ENCODE results near the gene UPK1A.

UPK1A gene

DNA sequence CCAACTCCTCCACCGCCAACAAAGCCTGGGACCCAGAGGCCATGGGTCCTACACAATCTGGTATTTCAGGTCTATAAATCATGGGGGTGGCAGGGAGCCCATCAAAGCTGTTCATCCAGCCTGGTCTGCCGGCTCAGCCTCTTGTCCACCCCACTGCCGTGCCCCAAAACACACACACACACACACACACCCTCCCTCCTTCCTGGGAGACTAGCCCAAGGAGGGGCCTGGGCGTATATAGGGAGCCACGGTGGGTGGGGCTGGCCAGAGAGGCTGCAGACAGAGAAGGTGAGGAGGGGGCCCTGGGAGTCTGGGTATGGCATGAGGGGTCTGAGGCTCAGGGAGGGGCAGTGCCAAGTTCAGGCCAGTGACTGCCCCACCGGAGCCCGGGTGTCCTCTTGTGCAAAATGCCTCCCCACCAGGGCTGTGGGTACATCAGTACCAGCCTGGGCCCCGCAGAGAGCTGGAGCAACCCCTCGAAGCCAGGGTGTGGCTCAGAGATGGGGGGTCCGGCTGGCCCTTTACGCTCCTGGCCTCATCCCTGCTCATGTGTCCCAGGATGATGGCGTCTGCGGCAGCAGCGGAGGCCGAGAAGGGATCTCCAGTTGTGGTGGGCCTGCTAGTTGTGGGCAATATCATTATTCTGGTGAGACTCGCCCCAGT is at the start of gene UPK1A:
TSS of gene UPK1A (plus strand) at position 267 of the 663 bp plus-strand sequence. CDS start at position 563, 296 bp downstream.
- no peak for DNase-seq (ENCODE audit: low read depth)

DNA sequence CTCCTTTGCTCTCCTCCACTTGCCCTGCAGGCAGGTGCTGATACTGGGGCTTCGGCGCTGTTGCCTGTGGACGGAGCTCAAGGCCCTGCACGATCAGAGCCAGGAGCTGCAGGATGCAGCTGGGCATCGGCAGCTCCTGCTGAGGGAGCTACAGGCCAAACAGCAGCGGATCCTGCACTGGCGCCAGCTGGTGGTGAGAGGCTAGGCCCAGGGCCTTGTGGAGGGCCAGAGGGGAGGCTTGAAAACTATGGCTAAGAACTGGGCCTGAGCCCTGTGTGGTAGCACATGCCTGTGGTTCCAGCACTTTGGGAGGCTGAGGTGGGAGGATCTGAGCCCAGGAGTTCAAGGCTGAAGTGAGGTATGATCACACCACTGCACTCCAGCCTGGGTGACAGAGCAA is 47.5 kb upstream of the UPK1A start:
- TF ChIP-seq, protein P1, sequence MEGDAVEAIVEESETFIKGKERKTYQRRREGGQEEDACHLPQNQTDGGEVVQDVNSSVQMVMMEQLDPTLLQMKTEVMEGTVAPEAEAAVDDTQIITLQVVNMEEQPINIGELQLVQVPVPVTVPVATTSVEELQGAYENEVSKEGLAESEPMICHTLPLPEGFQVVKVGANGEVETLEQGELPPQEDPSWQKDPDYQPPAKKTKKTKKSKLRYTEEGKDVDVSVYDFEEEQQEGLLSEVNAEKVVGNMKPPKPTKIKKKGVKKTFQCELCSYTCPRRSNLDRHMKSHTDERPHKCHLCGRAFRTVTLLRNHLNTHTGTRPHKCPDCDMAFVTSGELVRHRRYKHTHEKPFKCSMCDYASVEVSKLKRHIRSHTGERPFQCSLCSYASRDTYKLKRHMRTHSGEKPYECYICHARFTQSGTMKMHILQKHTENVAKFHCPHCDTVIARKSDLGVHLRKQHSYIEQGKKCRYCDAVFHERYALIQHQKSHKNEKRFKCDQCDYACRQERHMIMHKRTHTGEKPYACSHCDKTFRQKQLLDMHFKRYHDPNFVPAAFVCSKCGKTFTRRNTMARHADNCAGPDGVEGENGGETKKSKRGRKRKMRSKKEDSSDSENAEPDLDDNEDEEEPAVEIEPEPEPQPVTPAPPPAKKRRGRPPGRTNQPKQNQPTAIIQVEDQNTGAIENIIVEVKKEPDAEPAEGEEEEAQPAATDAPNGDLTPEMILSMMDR (IDR thresholded peaks at IDR 0.05; ENCODE audit: control insufficient read depth, insufficient read depth, low read depth, low read length, missing control alignments): no peak
- no peak overlapping the region for H3K4me3 ChIP-seq (ENCODE audit: control insufficient read depth, low read depth, low read length)
- no peak for DNase-seq (ENCODE audit: low read depth)

More for the DNA sequence above, at the start of gene UPK1A:
- no peak within 1 kb of the TSS for H3K4me3 ChIP-seq (ENCODE audit: control insufficient read depth, low read depth, low read length)
- TF ChIP-seq, protein P1 (IDR thresholded peaks at IDR 0.05; ENCODE audit: control insufficient read depth, insufficient read depth, low read depth, low read length, missing control alignments): no peak

DNA sequence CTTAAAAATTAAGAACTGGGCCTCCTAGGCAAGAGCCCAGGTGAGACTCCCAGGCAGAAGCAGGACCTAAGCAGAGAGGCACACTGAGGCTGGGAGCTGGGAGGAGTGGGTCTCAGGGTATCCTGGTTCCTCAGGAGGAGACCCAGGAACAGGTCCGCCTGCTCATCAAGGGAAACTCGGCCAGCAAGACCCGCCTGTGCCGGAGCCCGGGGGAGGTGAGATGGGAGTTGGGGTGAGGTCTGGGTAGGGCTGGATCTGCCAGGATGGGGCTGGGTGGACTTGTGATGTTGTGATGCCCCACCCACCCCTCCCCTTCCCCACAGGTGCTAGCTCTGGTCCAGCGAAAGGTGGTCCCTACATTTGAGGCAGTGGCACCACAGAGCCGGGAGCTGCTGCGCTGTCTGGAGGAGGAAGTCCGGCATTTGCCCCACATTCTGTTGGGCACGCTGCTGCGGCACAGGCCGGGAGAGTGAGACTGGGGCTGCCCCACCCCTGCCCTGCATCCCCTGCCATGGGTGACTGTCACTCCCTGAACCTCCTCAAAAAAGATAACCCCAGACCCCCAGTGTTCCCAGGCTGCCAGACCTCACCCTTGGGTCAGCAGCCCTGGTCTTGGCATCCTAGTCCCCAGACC is 46.9 kb upstream of the UPK1A start:
- TF ChIP-seq, protein P1 (IDR thresholded peaks at IDR 0.05; ENCODE audit: control insufficient read depth, insufficient read depth, low read depth, low read length, missing control alignments): no peak
- no peak overlapping the region for H3K4me3 ChIP-seq (ENCODE audit: control insufficient read depth, low read depth, low read length)
- DNase-seq (ENCODE audit: low read depth): no peak

DNA sequence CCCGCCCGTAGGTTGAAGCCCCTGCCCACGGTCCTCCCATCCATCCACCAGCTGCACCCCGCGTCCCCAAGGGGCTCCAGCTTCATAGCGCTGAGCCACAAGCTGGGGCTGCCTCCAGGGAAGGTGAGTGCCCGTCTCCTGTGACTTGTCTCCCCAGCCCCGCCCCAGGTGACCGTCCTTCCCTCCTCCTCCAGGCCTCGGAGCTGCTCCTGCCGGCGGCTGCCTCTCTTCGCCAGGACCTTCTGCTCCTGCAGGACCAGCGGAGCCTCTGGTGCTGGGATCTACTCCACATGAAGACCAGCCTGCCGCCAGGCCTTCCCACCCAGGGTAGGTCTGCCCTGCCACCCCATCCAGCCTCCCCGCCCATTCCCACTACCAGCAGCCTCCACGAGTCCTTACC is 46.3 kb upstream of the UPK1A start:
- TF ChIP-seq, protein P1 (IDR thresholded peaks at IDR 0.05; ENCODE audit: control insufficient read depth, insufficient read depth, low read depth, low read length, missing control alignments): no peak
- H3K4me3 ChIP-seq (ENCODE audit: control insufficient read depth, low read depth, low read length): no peak overlapping the region
- no peak for DNase-seq (ENCODE audit: low read depth)

DNA sequence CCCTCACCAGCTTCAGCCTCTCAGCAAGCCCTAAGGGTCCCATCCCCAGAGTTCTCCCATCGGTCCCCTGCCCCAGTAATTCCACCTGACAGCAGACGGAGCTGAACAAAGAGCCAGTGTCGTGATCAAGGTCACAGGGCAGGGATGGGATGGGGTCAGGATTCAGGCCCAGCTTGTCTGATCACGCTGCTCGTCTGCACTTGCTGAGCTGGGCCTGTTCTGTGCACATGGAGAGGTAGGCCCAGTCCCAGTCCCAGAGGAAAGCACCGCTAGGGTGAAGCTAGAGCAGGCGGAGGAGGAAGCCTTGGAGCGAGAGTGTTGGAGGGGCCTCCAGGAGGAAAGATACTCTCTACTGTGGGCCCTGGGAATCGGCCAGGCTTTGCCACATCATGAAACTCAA is 44.6 kb upstream of the UPK1A start:
- no peak for DNase-seq (ENCODE audit: low read depth)
- TF ChIP-seq, protein P1 (IDR thresholded peaks at IDR 0.05; ENCODE audit: control insufficient read depth, insufficient read depth, low read depth, low read length, missing control alignments): no peak
- no peak overlapping the region for H3K4me3 ChIP-seq (ENCODE audit: control insufficient read depth, low read depth, low read length)

DNA sequence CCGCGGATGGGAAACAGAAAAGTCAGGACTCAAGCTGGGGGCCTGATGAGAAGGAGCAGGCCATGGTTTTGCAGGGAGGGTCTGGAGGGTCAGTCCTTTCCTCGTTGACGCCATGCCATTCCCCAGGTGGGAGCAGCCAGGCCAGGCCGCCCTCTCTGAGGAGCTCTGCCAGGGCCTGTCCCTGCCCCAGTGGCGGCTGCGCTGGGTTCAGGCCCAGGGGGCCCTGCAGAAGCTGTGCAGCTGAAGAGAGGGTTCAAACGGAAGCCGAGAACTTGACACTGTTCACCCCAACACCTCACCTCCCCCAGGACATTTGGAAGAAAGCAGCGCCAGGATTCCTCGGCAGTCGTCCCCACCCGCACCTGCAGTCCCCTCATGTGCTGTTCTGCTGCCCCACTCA is 43.6 kb upstream of the UPK1A start:
- DNase-seq (ENCODE audit: low read depth): no peak
- TF ChIP-seq, protein P1 (IDR thresholded peaks at IDR 0.05; ENCODE audit: control insufficient read depth, insufficient read depth, low read depth, low read length, missing control alignments): no peak
- H3K4me3 ChIP-seq (ENCODE audit: control insufficient read depth, low read depth, low read length): no peak overlapping the region

Data from AG09309 (cell line).